Measurements from ENCODE around the gene KLRG1.

KLRG1 gene

GRCh38 chr12:8987163-8987562, 2.2 kb upstream of the KLRG1 start:
- no peak for DNase-seq

- no peak for DNase-seq
Observed at GRCh38 chr12:8987685-8988084, 1.7 kb upstream of the KLRG1 start.

DNA sequence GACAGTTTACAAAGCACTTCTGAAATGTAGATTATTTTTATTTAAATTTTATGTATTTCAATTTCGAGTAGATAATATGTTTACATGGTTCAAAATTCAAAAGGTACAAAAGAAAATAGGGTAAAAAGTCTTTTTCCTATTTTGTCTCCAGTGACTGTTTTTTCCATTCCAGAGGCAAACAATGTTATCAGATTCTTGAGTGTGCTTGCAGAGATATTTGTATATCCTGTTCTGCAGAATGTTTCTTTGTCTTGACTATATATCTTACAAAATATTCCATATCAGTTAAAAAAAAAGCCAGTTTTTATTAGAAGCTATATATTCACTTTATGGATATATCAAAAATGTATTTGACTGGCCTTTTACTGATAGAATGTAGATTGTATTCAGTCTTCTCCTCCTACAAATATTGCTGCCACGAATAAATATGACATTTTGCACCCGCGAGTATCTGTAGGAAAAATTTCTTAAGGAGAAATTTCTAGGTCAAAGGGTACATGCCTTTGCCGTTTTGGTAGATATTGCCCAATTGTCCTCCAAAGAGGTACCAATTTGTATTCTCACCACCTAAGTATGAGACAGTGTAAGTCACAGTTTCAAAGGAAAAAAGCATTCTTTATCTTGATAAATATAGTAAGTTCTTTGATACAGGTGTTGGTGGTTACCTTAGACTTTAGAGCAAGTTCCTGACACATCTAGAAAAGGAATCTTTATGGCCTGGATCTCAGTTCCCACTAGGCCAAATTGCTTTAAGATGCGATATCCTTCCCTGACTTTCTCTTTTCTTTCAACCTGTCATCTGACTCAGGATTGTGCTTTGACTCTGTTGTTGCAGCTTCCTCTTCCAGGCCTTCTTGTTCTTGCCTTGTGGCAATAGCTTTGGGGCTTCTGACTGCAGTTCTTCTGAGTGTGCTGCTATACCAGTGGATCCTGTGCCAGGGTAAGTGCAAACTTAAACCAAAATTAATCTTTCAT, 2.3 kb downstream of the KLRG1 start:
- DNase-seq: no peak

- DNase-seq: no peak
Observed at GRCh38 chr12:8993827-8994226, 4.5 kb downstream of the KLRG1 start.

DNA sequence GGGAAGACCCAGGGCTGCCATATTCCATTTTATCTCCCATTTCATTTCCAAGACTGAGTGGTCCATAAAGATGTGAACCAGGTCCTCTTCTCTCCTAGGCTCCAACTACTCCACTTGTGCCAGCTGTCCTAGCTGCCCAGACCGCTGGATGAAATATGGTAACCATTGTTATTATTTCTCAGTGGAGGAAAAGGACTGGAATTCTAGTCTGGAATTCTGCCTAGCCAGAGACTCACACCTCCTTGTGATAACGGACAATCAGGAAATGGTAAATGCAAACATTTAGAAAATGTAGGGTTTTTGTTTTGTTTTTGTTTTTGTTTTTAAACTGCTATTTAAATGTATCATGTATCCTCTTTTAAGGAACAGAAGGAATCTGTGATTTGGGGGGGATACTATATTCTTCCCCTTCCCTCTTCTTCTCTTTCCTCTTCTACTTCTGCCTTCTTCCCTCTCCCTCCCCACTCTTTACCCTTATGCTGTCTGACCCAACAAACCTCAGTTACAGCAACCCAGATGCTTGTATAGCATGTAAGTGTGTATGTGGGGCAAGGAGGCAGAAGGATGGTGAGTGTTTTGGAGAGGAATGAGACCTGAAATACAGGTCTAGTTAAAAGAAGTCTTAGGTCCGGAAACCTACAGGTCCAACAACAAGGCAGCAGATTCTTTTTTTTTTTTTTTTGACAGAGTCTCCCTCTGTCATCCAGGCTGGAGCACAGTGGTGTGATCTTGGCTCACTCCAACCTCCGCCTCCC, 5.9 kb downstream of the KLRG1 start:
- no peak for DNase-seq

- no peak for DNase-seq
Observed at GRCh38 chr12:8996682-8997405, 7.5 kb downstream of the KLRG1 start.

GRCh38 chr12:9001233-9001632, 11.9 kb downstream of the KLRG1 start:
- no peak for DNase-seq

GRCh38 chr12:9002335-9002734, 13.0 kb downstream of the KLRG1 start:
- no peak for DNase-seq

DNA sequence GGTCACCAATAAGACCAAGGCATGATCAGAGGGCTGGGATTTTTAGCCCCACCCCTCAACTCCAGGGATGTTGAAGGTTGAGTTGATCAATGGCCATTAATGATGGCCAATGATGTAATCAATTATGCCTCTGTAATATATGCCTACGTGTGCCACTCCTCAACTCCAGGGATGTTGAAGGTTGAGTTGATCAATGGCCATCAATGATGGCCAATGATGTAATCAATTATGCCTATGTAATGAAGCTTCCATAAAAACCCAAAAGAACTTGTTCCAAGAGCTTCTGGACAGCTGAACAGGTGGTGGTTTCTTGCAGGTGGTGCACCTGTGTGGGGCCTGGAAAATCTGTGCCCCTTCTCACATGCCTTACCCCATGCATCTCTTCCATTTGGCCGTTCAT, 33.2 kb downstream of the KLRG1 start:
- DNase-seq: no peak

GRCh38 chr12:9024512-9024911, 35.2 kb downstream of the KLRG1 start:
- no peak for DNase-seq

DNA sequence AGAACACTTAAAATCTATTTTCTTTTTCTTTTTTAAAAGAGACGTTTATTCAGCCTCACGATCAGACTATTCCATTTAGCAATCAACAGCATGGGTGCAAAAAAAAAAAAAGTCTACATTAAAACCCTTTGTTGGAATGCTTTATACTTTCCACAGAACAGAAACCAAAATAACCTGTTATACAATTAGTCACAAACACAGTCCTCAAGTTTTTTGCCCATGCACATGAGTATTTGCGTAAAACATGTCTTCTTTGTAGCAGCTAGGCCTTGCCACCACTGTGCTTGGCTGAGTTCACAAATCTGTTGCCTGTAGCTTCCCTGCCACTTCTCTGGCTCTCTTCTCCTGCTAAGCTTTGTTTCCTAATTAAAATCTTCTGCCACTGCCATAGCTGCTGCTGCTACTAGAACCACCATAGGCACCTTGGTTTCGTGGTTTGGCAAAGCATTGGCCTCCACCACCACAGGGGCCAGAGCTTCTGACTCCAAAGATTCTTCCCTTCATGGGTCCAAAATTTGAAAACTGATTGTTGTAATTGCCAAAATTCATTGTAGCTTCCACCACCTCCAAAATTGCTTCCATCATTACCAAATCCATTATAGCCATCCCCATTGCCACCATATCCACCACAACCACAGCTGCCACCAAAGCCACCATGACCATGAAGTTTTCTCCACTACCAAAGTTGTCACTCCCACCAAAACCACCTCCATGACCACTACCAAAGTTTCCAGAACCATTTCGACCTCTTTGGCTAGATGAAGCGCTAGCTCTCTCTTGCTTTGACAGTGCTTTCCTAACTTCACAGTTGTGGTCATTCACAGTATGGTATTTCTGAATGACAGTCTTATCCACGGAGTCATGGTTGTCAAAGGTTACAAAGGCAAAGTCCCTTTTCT, 38.1 kb downstream of the KLRG1 start:
- no peak for DNase-seq

GRCh38 chr12:9030776-9031175, 41.4 kb downstream of the KLRG1 start:
- no peak for DNase-seq

DNA sequence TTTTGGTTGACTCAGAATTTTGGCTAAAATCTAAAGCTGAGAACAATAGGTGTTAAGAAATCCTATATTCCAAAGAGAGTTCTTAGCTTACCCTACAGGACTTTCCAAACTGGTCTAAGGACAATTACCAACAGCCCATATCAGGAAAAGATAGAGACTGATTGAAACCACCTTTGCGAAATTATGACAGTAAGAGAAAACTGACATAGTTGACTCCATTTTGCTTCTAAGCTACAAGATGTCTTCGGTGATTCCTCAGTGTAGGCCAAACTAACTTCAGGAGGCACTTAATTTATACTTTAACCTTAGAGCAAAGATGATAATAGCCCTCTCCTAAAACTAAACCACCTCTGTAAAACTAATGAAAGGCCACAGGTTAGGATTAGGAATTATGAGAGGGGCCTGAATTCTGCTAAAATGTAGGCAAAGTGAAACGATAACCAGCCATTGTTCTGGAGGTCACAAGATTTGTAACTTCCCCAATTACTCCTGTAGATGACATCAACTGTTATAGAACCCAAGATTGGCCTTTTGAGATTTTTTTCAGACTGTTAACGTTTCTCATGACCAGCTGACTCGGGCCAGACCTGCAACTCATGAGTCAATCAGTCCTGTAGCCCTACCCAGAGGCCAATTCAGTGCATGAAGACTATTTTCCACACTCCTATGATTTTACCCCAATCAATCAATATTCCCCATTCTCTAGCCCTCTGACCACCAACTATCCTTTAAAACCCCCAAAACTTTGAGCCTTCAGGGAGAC, 43.0 kb downstream of the KLRG1 start:
- no peak for DNase-seq

DNA sequence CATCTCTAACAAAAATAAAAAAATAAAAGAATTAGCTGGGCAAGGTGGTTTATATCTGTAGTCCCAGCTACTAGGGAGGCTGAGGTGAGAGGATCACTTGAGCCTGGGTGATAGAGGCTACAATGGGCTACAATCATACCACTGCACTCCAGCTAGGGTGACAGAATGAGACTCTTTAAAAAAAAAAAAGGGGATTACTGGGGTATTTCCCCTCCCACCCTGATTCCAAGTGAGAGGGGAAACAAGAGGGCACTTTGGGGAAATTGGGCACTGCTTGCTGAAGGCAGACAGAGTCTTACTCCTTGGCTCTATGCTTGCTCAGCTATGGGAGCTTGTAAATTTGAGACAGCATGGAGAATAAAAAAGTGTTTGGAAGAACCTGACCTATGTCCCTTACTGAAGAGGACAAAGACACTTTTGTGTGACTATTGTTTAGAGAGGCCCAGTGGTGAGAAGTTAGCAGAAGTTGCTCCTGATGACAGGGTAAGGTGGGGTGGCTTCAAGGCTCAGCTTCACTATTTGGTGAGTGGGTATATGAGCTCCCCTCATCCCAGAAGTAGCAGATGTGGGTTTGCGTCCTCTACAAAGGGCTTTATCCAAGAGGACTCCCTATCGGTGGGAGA, 44.0 kb downstream of the KLRG1 start:
- DNase-seq: no peak

- no peak for DNase-seq
Observed at GRCh38 chr12:9034095-9034494, 44.7 kb downstream of the KLRG1 start.

DNA sequence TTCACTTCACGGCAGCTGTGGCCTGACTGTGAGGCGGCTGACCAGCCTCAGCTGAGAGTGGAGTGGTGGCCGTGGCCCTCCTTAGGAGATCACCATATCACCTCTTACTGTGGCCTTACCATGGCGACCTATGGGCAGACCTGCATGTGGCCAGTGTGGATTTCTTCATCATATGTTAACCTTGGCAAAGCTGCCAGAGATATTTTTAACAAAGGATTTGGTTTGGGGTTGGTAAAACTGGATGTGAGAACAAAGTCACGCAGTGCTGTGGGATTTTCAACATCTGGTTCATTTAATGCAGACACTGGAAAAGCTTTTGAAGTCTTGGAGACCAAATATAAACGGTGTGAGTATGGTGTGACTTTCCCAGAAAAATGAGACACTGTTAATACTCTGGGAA, 46.9 kb downstream of the KLRG1 start:
- no peak for DNase-seq

- no peak for DNase-seq
Observed at GRCh38 chr12:9037431-9037830, 48.1 kb downstream of the KLRG1 start.

DNA sequence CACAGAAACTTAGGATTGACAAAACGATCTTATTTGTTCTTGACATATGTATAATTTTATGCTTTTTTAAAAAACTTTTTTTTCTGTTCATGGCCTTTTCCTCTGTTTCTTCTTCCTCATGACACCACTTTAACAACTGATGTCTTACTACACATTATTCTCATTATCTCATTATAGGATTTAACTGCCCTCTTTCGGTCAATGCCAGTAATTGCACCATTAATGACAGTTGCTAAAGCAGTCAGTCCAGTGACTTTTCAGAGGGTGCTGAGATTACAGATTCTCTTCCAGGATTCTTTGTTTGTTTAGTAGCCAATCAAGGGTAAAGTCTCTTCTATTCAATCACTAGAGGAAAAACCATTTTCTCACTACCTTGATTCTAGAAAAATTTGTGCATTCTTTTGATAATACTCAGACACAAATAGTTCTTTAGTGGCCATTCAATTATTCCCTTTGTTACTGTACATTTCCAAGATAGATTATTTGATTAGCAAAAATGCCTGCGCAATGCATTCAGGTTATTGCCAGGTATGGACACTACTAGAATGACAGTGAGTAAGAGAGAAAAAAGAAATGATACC, 50.1 kb downstream of the KLRG1 start:
- DNase-seq: peak; percentile 49

DNA sequence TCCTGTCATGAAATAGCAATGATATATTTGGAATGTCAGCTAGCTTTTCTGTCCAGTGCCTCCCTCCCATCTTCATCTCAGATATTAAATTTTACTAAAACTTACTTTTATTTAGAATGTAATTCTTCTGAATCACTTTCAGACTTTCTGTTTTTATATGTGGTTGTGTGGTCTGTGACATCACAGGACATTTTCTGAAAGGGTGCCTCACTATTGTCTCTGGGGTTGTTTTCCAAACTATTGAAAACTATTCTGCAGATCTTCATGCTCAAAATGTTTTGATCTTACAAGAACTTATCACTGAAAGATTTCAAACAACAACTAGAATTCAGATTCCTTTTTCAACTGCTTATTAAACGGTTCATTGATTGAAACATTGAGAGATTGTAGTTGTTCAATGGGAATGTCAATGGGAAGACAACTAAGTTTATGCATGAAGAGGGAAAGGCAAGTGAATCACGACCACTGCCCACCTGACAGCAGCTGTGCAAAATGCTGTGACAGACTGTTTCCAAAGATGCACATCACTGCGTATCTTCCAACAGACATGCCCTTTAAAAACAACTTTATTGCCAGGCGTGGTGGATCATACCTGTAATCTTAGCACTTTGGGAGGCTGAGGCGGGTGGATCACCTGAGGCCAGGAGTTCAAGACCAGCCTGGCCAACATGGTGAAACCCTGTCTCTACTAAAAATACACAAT, 51.3 kb downstream of the KLRG1 start:
- DNase-seq: no peak

- DNase-seq: no peak
Observed at GRCh38 chr12:9041321-9041720, 52.0 kb downstream of the KLRG1 start.
